ENCODE data around the gene UGT2B10.

DNA sequence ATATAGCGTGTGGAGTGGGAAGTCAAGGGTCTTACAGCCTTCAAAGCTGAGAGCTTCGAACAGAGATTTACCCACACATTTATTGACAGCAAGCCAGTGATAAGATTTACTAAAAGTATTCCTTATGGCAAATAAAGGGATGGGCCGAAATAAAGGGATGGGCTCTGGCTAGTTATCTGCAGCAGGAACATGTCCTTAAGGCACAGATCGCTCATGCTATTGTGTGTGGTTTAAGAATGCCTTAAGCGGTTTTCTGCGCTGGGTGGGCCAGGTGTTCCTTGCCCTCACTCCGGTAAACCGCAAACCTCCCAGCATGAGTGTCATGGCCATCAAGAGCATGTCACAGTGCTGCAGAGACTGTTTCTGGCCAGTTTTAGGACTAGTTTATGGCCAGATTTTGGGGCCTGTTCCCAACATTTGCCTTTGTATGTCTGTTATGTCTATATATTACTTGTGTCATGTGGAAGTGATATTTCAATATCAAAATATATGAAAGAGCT lies 53.5 kb downstream of the UGT2B10 start:
- TF ChIP-seq POLR2A (IDR thresholded peaks at IDR 0.05; ENCODE audit: low read depth): no peak
- TF ChIP-seq, protein P1, sequence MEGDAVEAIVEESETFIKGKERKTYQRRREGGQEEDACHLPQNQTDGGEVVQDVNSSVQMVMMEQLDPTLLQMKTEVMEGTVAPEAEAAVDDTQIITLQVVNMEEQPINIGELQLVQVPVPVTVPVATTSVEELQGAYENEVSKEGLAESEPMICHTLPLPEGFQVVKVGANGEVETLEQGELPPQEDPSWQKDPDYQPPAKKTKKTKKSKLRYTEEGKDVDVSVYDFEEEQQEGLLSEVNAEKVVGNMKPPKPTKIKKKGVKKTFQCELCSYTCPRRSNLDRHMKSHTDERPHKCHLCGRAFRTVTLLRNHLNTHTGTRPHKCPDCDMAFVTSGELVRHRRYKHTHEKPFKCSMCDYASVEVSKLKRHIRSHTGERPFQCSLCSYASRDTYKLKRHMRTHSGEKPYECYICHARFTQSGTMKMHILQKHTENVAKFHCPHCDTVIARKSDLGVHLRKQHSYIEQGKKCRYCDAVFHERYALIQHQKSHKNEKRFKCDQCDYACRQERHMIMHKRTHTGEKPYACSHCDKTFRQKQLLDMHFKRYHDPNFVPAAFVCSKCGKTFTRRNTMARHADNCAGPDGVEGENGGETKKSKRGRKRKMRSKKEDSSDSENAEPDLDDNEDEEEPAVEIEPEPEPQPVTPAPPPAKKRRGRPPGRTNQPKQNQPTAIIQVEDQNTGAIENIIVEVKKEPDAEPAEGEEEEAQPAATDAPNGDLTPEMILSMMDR (IDR thresholded peaks at IDR 0.05): no peak
